Osteocyte (in vitro differentiated cells): ENCODE data around the gene FBXO9. TPM values are rescaled to one million over a fixed set of nuclear protein-coding genes. Genes with fewer than 3 reads are reported as not detected.

Experiments used
- DNase-seq: peaks from one replicate; pipeline ENCODE4 v3.0.0; 2021; ENCODE audit warnings: mixed read lengths; ENCODE audit not compliant: unreplicated experiment; ENCODE audit errors: extremely low spot score
- H3K27ac Mint-ChIP-seq: one replicate; pipeline ENCODE4 v1.8.0; 2021; ENCODE audit warnings: mild to moderate bottlenecking, mixed read lengths; ENCODE audit not compliant: unreplicated experiment
- H3K27me3 Mint-ChIP-seq: one replicate; pipeline ENCODE4 v1.8.0; 2021; ENCODE audit warnings: mixed read lengths; ENCODE audit not compliant: unreplicated experiment
- H3K36me3 Mint-ChIP-seq: one replicate; pipeline ENCODE4 v1.8.0; 2021; ENCODE audit warnings: mixed read lengths; ENCODE audit not compliant: unreplicated experiment
- H3K4me1 Mint-ChIP-seq: one replicate; pipeline ENCODE4 v1.8.0; 2021; ENCODE audit warnings: mixed read lengths; ENCODE audit not compliant: unreplicated experiment
- H3K4me3 Mint-ChIP-seq: one replicate; pipeline ENCODE4 v1.8.0; 2021; ENCODE audit warnings: mild to moderate bottlenecking, moderate library complexity, mixed read lengths; ENCODE audit not compliant: unreplicated experiment
- H3K9me3 Mint-ChIP-seq: one replicate; pipeline ENCODE4 v1.8.0; 2021; ENCODE audit warnings: mixed read lengths; ENCODE audit not compliant: unreplicated experiment
- CTCF ChIP-seq: fragments of 200-600 bp; sonication (generic); IDR thresholded peaks from 2 replicates; pipeline ENCODE4 v1.5.0; 2021; ENCODE audit warnings: antibody characterized with exemption, mild to moderate bottlenecking, moderate library complexity
- total RNA-seq: library from RNA; stranded (reverse); gene quantifications from 2 replicates; pipeline ENCODE4 v1.2.1, GENCODE V29; 2021

The FBXO9 gene
- total RNA-seq, 1 donor from 2014 or later, result 74.8 TPM

- Mint-ChIP-seq H3K27ac (no peak overlapping the region), H3K27me3 (peaks cover 17% of the 10 kb centered on the region), H3K9me3 (peaks cover 8% of the 10 kb centered on the region), H3K4me3 (no peak overlapping the region), H3K4me1 (peaks cover 7% of the 10 kb centered on the region), H3K36me3 (no peaks in the 10 kb centered on the region)
- TF ChIP-seq CTCF, result no peak
- DNase-seq, result no peak
Observed at GRCh38 chr6:53115113-53115512, 49.9 kb downstream of the FBXO9 start.

GRCh38 chr6:53115741-53116140 is 50.5 kb downstream of the FBXO9 start:
- Mint-ChIP-seq H3K4me3 (no peak overlapping the region), H3K27ac (no peak overlapping the region), H3K9me3 (peaks cover 8% of the 10 kb centered on the region), H3K27me3 (peaks cover 17% of the 10 kb centered on the region), H3K4me1 (peaks cover 13% of the 10 kb centered on the region), H3K36me3 (no peaks in the 10 kb centered on the region)
- DNase-seq, result no peak
- no peak for TF ChIP-seq CTCF

- peaks cover 5% of the 10 kb centered on the region for H3K27me3 Mint-ChIP-seq
- no peak overlapping the region for H3K4me3 Mint-ChIP-seq
- H3K4me1 Mint-ChIP-seq, result peaks cover 14% of the 10 kb centered on the region
- no peak for DNase-seq
- H3K9me3 Mint-ChIP-seq, result peaks cover 8% of the 10 kb centered on the region
- H3K36me3 Mint-ChIP-seq, result no peaks in the 10 kb centered on the region
- no peak for TF ChIP-seq CTCF
- peak overlapping the region; percentile 53 for H3K27ac Mint-ChIP-seq
Observed at GRCh38 chr6:53119349-53119748, 54.1 kb downstream of the FBXO9 start.

- Mint-ChIP-seq H3K27ac (peak overlapping the region; percentile 53), H3K4me3 (no peak overlapping the region), H3K9me3 (peaks cover 7% of the 10 kb centered on the region), H3K36me3 (no peaks in the 10 kb centered on the region), H3K27me3 (peaks cover 5% of the 10 kb centered on the region), H3K4me1 (peaks cover 14% of the 10 kb centered on the region)
- no peak for TF ChIP-seq CTCF
- no peak for DNase-seq
Observed at GRCh38 chr6:53119772-53120409, 54.7 kb downstream of the FBXO9 start.

- DNase-seq, result no peak
- TF ChIP-seq CTCF, result no peak
- peaks cover 22% of the 10 kb centered on the region for H3K27me3 Mint-ChIP-seq
- no peak overlapping the region for H3K4me3 Mint-ChIP-seq
- no peaks in the 10 kb centered on the region for H3K36me3 Mint-ChIP-seq
- H3K4me1 Mint-ChIP-seq, result peaks cover 14% of the 10 kb centered on the region
- no peaks in the 10 kb centered on the region for H3K9me3 Mint-ChIP-seq
- no peak overlapping the region for H3K27ac Mint-ChIP-seq
Observed at GRCh38 chr6:53124131-53124800, 59.1 kb downstream of the FBXO9 start.
